ENCODE measurements around the gene TMOD2.

DNA sequence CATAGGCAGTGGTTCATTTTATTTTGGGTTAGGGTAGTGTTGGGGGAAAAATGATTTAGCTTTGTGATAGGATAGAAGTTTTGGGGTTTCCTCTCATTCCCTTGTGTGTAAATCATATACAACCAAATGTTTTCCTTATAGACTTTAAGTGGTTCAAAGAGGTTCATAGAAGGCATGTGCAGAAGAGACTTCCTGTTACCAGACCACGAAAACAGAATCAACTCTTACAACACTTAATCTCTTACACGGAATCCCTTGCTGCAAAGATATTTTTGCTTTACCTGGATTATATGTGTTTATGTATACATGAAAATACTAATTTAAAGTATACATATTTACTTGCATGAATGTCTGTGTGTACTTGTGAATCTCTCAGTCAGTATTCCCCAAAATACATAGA lies 2.9 kb downstream of the TMOD2 start:
- TF ChIP-seq KDM1A (IDR thresholded peaks at IDR 0.05; ENCODE audit: borderline replicate concordance, low read length) (no peak), TBP (IDR thresholded peaks at IDR 0.05; ENCODE audit: low read depth, low read length) (no peak), SP4 (IDR thresholded peaks at IDR 0.05; ENCODE audit: low read length) (no peak), TEAD4 (IDR thresholded peaks at IDR 0.05; ENCODE audit: low read depth, low read length) (no peak), CBX5 (IDR thresholded peaks at IDR 0.05; ENCODE audit: low read depth, low read length) (no peak), TAF1 (IDR thresholded peaks at IDR 0.05; ENCODE audit: low read depth, low read length) (no peak), RFX5 (IDR thresholded peaks at IDR 0.05; ENCODE audit: borderline replicate concordance, low read depth, low read length) (no peak)
- TF ChIP-seq, protein P1, sequence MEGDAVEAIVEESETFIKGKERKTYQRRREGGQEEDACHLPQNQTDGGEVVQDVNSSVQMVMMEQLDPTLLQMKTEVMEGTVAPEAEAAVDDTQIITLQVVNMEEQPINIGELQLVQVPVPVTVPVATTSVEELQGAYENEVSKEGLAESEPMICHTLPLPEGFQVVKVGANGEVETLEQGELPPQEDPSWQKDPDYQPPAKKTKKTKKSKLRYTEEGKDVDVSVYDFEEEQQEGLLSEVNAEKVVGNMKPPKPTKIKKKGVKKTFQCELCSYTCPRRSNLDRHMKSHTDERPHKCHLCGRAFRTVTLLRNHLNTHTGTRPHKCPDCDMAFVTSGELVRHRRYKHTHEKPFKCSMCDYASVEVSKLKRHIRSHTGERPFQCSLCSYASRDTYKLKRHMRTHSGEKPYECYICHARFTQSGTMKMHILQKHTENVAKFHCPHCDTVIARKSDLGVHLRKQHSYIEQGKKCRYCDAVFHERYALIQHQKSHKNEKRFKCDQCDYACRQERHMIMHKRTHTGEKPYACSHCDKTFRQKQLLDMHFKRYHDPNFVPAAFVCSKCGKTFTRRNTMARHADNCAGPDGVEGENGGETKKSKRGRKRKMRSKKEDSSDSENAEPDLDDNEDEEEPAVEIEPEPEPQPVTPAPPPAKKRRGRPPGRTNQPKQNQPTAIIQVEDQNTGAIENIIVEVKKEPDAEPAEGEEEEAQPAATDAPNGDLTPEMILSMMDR (IDR thresholded peaks at IDR 0.05; ENCODE audit: control extremely low read depth in 1 of 3, insufficient read depth in 1 of 3, low read depth in 1 of 3, low read length in 3 of 3): no peak

Measured in H1 (cell line).